ENCODE measurements around the gene FLOT1. TPM values are rescaled to one million over a fixed set of nuclear protein-coding genes. Genes with fewer than 3 reads are reported as not detected.
"Not testable (repeated sequence)": the region's sequence is repeated elsewhere in the genome, so short reads cannot be mapped to it uniquely, and the experiment has no call there.

FLOT1 gene
- polyA plus RNA-seq, 2 of the 4 experiments (the other 2 are of a cell fraction): 89.7 to 135 TPM

DNA sequence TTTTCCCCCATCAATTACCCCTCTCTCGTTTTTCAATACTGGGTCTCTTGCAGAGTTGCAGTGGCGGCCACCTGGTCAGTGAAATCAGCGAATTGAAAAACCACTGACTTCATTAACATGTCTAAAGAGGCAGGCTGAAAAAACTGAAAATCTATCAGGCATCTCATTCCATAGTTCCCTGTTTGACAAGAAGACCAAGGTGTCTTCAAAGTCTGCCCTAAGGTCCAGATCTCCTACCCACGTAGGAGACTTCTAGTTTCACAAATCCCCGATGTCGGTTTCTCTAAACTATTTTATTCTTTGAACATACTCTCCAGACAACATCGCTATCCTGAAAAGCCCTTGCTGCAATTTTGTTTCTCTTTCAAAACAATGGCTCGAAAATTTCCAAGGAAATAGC lies 23.1 kb downstream of the FLOT1 start:
- Histone ChIP-seq H3K9me3 (no peaks in the 10 kb centered on the region), H3K27ac (peak overlapping the region; percentile 99 to 100), H3K4me1 (peaks cover 39% of the 10 kb centered on the region), H3K4me2 (peak overlapping the region; percentile 87), H3K4me3 (peak overlapping the region; percentile 98)
- POLR2A ChIA-PET: no interaction called here
- no peak for FAIRE-seq
- TF ChIP-seq EHF (CRISPR knock-in tag; IDR thresholded peaks at IDR 0.05) (no peak), RAD21 (conservative IDR thresholded peaks at IDR 0.05 in 1 of 2, IDR thresholded peaks at IDR 0.05 in 1 of 2) (no peak), RNF2 (IDR thresholded peaks at IDR 0.05; ENCODE audit: borderline replicate concordance, low read depth) (no peak), KDM1A (IDR thresholded peaks at IDR 0.05; ENCODE audit: low read depth) (no peak), ZC3H11A (IDR thresholded peaks at IDR 0.05) (no peak), MYC (IDR thresholded peaks at IDR 0.05; ENCODE audit: borderline replicate concordance, low read length) (no peak), FOXS1 (CRISPR knock-in tag; IDR thresholded peaks at IDR 0.05) (no peak)
- TF ChIP-seq, protein P1, sequence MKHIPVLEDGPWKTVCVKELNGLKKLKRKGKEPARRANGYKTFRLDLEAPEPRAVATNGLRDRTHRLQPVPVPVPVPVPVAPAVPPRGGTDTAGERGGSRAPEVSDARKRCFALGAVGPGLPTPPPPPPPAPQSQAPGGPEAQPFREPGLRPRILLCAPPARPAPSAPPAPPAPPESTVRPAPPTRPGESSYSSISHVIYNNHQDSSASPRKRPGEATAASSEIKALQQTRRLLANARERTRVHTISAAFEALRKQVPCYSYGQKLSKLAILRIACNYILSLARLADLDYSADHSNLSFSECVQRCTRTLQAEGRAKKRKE (CRISPR knock-in tag; IDR thresholded peaks at IDR 0.05; ENCODE audit: low read depth): no peak
- TF ChIP-seq, protein P2, sequence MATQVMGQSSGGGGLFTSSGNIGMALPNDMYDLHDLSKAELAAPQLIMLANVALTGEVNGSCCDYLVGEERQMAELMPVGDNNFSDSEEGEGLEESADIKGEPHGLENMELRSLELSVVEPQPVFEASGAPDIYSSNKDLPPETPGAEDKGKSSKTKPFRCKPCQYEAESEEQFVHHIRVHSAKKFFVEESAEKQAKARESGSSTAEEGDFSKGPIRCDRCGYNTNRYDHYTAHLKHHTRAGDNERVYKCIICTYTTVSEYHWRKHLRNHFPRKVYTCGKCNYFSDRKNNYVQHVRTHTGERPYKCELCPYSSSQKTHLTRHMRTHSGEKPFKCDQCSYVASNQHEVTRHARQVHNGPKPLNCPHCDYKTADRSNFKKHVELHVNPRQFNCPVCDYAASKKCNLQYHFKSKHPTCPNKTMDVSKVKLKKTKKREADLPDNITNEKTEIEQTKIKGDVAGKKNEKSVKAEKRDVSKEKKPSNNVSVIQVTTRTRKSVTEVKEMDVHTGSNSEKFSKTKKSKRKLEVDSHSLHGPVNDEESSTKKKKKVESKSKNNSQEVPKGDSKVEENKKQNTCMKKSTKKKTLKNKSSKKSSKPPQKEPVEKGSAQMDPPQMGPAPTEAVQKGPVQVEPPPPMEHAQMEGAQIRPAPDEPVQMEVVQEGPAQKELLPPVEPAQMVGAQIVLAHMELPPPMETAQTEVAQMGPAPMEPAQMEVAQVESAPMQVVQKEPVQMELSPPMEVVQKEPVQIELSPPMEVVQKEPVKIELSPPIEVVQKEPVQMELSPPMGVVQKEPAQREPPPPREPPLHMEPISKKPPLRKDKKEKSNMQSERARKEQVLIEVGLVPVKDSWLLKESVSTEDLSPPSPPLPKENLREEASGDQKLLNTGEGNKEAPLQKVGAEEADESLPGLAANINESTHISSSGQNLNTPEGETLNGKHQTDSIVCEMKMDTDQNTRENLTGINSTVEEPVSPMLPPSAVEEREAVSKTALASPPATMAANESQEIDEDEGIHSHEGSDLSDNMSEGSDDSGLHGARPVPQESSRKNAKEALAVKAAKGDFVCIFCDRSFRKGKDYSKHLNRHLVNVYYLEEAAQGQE (IDR thresholded peaks at IDR 0.05): no peak
- TF ChIP-seq, protein P3, sequence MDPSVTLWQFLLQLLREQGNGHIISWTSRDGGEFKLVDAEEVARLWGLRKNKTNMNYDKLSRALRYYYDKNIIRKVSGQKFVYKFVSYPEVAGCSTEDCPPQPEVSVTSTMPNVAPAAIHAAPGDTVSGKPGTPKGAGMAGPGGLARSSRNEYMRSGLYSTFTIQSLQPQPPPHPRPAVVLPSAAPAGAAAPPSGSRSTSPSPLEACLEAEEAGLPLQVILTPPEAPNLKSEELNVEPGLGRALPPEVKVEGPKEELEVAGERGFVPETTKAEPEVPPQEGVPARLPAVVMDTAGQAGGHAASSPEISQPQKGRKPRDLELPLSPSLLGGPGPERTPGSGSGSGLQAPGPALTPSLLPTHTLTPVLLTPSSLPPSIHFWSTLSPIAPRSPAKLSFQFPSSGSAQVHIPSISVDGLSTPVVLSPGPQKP (IDR thresholded peaks at IDR 0.05; ENCODE audit: low read depth, low read length): no peak
- WGBS (ENCODE audit: missing lambda C conversion rate): 25% methylated on average over 8 of the region's 8 CpGs
- ATAC-seq: no peak
- CTCF ChIA-PET: interaction anchor here (0.7 to 18.8 kb wide), 4 partner anchors 11 to 238 kb away, joined by 3 to 539 read pairs (median 6); partner anchors contain the start of gene DHX16
- DNase-seq (ENCODE audit: low read depth in 1 of 2, low spot score in 1 of 2): no peak

DNA sequence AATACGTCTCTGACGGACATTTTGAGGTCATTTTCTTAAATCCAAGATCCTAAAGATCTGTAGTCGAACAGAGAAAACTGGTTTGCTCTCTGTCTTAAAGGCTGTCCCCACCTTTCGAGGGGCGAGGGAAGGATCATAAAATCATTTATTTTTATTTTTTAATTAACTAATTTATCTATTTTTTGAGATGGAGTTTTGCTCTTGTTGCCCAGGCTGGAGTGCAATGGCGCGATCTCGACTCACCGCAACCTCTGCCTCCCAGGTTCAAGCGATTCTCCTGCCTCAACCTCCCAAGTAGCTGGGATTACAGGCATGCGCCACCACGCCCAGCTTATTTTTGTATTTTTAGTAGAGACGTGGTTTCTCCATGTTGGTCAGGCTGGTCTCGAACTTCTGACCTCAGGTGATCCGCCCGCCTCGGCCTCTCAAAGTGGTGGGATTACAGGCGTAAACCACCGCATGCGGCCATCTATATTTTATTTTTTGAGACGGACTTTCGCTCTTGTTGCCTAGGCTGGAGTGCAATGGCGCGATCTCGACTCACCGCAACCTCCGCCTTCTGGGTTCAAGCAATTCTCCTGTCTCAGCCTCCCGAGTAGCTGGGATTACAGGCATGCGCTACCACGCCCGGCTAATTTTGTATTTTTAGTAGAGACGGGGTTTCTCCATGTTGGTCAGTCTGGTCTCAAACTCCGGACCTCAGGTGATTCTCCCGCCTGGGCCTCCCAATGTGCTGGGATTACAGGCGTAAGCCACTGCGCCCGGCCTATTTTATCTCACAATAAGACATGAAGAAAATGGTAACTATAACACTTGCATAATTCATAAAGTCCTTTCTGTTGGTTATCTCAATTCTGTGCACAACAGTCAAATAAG lies 24.4 kb downstream of the FLOT1 start:
- not testable (repeated sequence) for H3K9me3 ChIP-seq; FAIRE-seq; ATAC-seq; DNase-seq (ENCODE audit: low read depth in 1 of 2, low spot score in 1 of 2)
- Histone ChIP-seq H3K4me1 (peaks cover 26% of the 10 kb centered on the region), H3K4me3 (peak overlapping the region; percentile 52), H3K4me2 (peak overlapping the region; percentile 87), H3K27ac (peak overlapping the region; percentile 99 to 100)
- WGBS (ENCODE audit: missing lambda C conversion rate): 77% methylated on average over 37 of the region's 37 CpGs
- ChIA-PET POLR2A (interaction anchor here (0.8 to 1.4 kb wide), 11 partner anchors 11 to 101 kb away, joined by 3 to 12 read pairs (median 4); partner anchors contain the start of genes FLOT1, MRPS18B, NRM and PPP1R10), CTCF (interaction anchor here (0.6 to 18.8 kb wide), 6 partner anchors 9 to 129 kb away, joined by 3 to 539 read pairs (median 4); partner anchors contain the start of gene DHX16)

DNA sequence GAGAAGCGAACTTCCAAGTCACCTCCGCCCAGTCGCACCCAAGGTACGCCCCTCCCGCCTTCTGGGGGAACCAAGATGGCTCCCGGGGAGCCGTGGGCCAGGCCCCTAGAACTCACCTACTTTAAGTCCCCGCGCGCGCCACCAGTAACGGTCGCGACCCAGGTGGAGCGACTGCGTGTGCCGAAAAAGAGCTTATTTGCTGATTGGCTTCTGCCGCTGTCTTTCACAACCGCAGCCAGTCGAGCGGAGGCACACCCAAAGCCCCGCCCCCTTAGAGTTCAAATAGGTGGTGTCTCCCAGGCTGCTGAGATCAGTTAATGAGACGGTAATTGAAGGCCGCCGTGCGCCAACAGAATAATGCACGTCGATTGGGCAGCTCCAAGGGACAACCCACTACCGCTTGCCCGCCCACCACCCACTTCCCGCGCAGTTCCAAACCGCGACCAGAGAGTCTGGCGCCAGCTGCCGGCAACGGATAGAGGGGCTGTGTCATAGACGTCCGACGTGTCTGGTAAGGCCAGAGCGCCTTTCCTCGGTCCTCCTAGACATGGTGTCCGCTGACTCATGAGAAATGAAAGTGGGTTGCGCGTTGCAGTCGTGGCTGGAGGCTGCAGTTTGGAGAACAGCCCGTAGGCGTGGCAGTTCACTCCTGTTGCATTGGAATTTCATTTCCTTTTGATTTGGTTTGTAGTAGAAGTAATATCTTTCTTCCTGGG lies 25.2 kb downstream of the FLOT1 start, which contains the start of gene MDC1:
Gene MDC1 (minus strand): TSS at position 153 of the 716 bp plus-strand sequence. CDS start 2,106 bp downstream, outside the sequence.
- WGBS (ENCODE audit: missing lambda C conversion rate): under 1% methylated on average over 21 of the region's 48 CpGs
- H3K4me2 ChIP-seq: peak within 1 kb of the TSS; percentile 87
- peak; percentile 83 to 87 for ATAC-seq
- no peaks in the 10 kb centered on the region for H3K9me3 ChIP-seq
- peaks cover 22% of the 10 kb centered on the region for H3K4me1 ChIP-seq
- FAIRE-seq: no peak
- ChIA-PET CTCF (interaction anchor here (0.6 to 18.8 kb wide), 7 partner anchors 10 to 129 kb away, joined by 3 to 539 read pairs (median 3); partner anchors contain the start of gene DHX16), POLR2A (interaction anchor here (0.6 to 1.4 kb wide), 14 partner anchors 10 to 102 kb away, joined by 3 to 12 read pairs (median 4); partner anchors contain the start of genes FLOT1, MRPS18B, NRM and PPP1R10)
- DNase-seq (ENCODE audit: low read depth in 1 of 2, low spot score in 1 of 2): peak; percentile 84 to 100
- H3K27ac ChIP-seq: peak within 1 kb of the TSS; percentile 99 to 100
- peak within 1 kb of the TSS; percentile 63 for H3K4me3 ChIP-seq
- TF ChIP-seq ZC3H11A (IDR thresholded peaks at IDR 0.05): no peak
- no peak for TF ChIP-seq CHD4 (IDR thresholded peaks at IDR 0.05; ENCODE audit: borderline replicate concordance)
- TF ChIP-seq HDAC2 (IDR thresholded peaks at IDR 0.05): no peak
- no peak for TF ChIP-seq NR3C1 (IDR thresholded peaks at IDR 0.05)
- 0 out of 2 replicates have a peak, but pooled peaks have one; percentile 19 for TF ChIP-seq JUNB (IDR thresholded peaks at IDR 0.05)
- no peak for TF ChIP-seq KDM1A (IDR thresholded peaks at IDR 0.05; ENCODE audit: low read depth)
- peak; percentile 20; the same call in 1 of the 2 replicates for TF ChIP-seq PHF8 (IDR thresholded peaks at IDR 0.05; ENCODE audit: borderline replicate concordance, low read depth)
- TF ChIP-seq ZNF302 (CRISPR knock-in tag; IDR thresholded peaks at IDR 0.05): no peak
- no peak for TF ChIP-seq POLR2AphosphoS2 (conservative IDR thresholded peaks at IDR 0.05; ENCODE audit: low read length)
- no peak for TF ChIP-seq CBX2 (IDR thresholded peaks at IDR 0.05; ENCODE audit: borderline replicate concordance, low read depth)
- no peak for TF ChIP-seq FOXS1 (CRISPR knock-in tag; IDR thresholded peaks at IDR 0.05)
- TF ChIP-seq, protein P4, sequence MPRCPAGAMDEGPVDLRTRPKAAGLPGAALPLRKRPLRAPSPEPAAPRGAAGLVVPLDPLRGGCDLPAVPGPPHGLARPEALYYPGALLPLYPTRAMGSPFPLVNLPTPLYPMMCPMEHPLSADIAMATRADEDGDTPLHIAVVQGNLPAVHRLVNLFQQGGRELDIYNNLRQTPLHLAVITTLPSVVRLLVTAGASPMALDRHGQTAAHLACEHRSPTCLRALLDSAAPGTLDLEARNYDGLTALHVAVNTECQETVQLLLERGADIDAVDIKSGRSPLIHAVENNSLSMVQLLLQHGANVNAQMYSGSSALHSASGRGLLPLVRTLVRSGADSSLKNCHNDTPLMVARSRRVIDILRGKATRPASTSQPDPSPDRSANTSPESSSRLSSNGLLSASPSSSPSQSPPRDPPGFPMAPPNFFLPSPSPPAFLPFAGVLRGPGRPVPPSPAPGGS (IDR thresholded peaks at IDR 0.05): 0 out of 3 replicates have a peak, but pooled peaks have one; percentile 57
- no peak for TF ChIP-seq NPAS2 (CRISPR knock-in tag; IDR thresholded peaks at IDR 0.05; ENCODE audit: borderline replicate concordance)
- no peak for TF ChIP-seq CHD2 (IDR thresholded peaks at IDR 0.05; ENCODE audit: low read length, partially characterized antibody)

Data from A549 (cell line).